ENCODE measurements around the gene PTCHD1.

DNA sequence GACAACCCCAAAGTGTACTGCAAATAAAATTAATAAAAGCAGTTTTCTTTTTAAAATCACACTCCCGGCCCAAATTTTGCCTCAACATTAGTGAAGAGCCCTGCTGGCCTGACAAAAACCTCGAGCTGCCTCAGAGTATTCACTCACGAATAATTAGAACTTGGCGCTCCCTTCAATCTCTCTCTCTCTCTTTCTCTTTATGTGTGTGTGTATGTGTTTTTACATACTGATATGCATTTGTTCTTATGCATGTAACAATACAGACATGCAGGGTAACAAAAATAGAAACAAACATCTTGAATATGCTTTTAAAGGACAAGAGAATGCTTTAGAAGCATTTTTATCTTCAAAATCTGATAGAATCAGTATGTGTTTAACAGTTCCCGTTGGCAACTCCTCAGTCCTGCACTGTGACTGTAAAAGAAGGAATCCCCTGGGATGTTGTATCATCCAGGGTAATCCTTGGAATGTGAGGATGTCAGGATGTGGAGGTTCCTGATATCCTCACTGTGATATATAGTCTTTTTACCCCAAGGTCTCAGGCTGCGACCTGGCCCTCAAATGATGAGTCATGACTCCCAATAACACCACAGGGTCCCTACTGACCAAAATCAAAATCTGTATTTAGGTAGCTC, 53.0 kb downstream of the PTCHD1 start:
- TF ChIP-seq POLR2A (IDR thresholded peaks at IDR 0.05; ENCODE audit: low read depth, low read length) = no peak
- no peak for TF ChIP-seq POLR2AphosphoS5 (IDR thresholded peaks at IDR 0.05; ENCODE audit: low read depth, low read length)
- no peak for TF ChIP-seq SPI1 (IDR thresholded peaks at IDR 0.05; ENCODE audit: low read depth, low read length)
